H7 (cell line): ENCODE measurements around the gene MKRN1. TPM values are rescaled to one million over a fixed set of nuclear protein-coding genes. Genes with fewer than 3 reads are reported as not detected.
"Not testable (repeated sequence)": the region's sequence is repeated elsewhere in the genome, so short reads cannot be mapped to it uniquely, and the experiment has no call there.

Experiments used
- DNase-seq: peaks from one replicate; pipeline ENCODE4 v3.0.0; 2012
- H3K27me3 ChIP-seq: 2 replicates; pipeline ENCODE4 v1.6.0; 2011; ENCODE audit warnings: mild to moderate bottlenecking, low read length; ENCODE audit not compliant: control insufficient read depth, insufficient read depth
- H3K36me3 ChIP-seq: replicated peaks from 2 replicates; pipeline ENCODE4 v1.5.1; 2011; ENCODE audit warnings: low read length; ENCODE audit not compliant: control insufficient read depth, insufficient read depth
- H3K4me3 ChIP-seq: 2 replicates; pipeline ENCODE4 v1.5.1; 2011; ENCODE audit warnings: low read depth, mild to moderate bottlenecking, control low read depth, low read length, moderate library complexity; ENCODE audit not compliant: insufficient read depth
- total RNA-seq: library from RNA; depleted of rRNA; stranded (reverse); fragments of >200 nt; shearing (Covaris generic); gene quantifications from 2 replicates; pipeline ENCODE4 v1.2.3, GENCODE V29; 2014

Gene MKRN1
- total RNA-seq, 1 experiment from 2014 or later, result 80.5 TPM

- DNase-seq, result no peak
- H3K4me3 ChIP-seq, result no peak overlapping the region
- H3K27me3 ChIP-seq, result no peaks in the 10 kb centered on the region
- H3K36me3 ChIP-seq, result no peaks in the 10 kb centered on the region
Observed at GRCh38 chr7:140433396-140433795, 45.9 kb downstream of the MKRN1 start.

GRCh38 chr7:140426130-140426529, 53.2 kb downstream of the MKRN1 start:
- Histone ChIP-seq H3K4me3 (no peak overlapping the region), H3K36me3 (no peaks in the 10 kb centered on the region; the same call in none of the 2 replicates), H3K27me3 (no peaks in the 10 kb centered on the region)
- DNase-seq, result no peak

GRCh38 chr7:140425718-140426117, 53.6 kb downstream of the MKRN1 start:
- no peaks in the 10 kb centered on the region; the same call in none of the 2 replicates for H3K36me3 ChIP-seq
- no peak for DNase-seq
- no peaks in the 10 kb centered on the region for H3K27me3 ChIP-seq
- no peak overlapping the region for H3K4me3 ChIP-seq

GRCh38 chr7:140423501-140423900, 55.8 kb downstream of the MKRN1 start:
- Histone ChIP-seq H3K36me3 (no peaks in the 10 kb centered on the region; the same call in none of the 2 replicates), H3K27me3 (no peaks in the 10 kb centered on the region), H3K4me3 (no peak overlapping the region)
- no peak for DNase-seq

GRCh38 chr7:140421521-140421920, 57.8 kb downstream of the MKRN1 start:
- no peaks in the 10 kb centered on the region; the same call in none of the 2 replicates for H3K36me3 ChIP-seq
- H3K4me3 ChIP-seq, result no peak overlapping the region
- H3K27me3 ChIP-seq, result no peaks in the 10 kb centered on the region
- no peak for DNase-seq

GRCh38 chr7:140418653-140419052, 60.7 kb downstream of the MKRN1 start:
- DNase-seq, result no peak
- no peak overlapping the region for H3K4me3 ChIP-seq

GRCh38 chr7:140418156-140418472, 61.2 kb downstream of the MKRN1 start:
- not testable (repeated sequence) for DNase-seq, H3K36me3 ChIP-seq, H3K4me3 ChIP-seq, H3K27me3 ChIP-seq

More at GRCh38 chr7:140418653-140419052, 60.7 kb downstream of the MKRN1 start:
- Histone ChIP-seq H3K27me3 (no peaks in the 10 kb centered on the region), H3K36me3 (0 out of 2 replicates have a peak, but pooled peaks cover 1% of the 10 kb centered on the region)

- Histone ChIP-seq H3K27me3 (no peaks in the 10 kb centered on the region), H3K36me3 (peaks cover 3% of the 10 kb centered on the region; the same call in 1 of the 2 replicates), H3K4me3 (no peak overlapping the region)
- no peak for DNase-seq
Observed at GRCh38 chr7:140417456-140418155, 61.7 kb downstream of the MKRN1 start.

- Histone ChIP-seq H3K36me3 (peaks cover 3% of the 10 kb centered on the region; the same call in 1 of the 2 replicates), H3K27me3 (no peaks in the 10 kb centered on the region), H3K4me3 (no peak overlapping the region)
- DNase-seq, result no peak
Observed at GRCh38 chr7:140416560-140416959, 62.7 kb downstream of the MKRN1 start.

- H3K27me3 ChIP-seq, DNase-seq, H3K4me3 ChIP-seq, H3K36me3 ChIP-seq: not testable (repeated sequence)
Observed at GRCh38 chr7:140415816-140416215, 63.5 kb downstream of the MKRN1 start.

GRCh38 chr7:140415361-140415760, 63.9 kb downstream of the MKRN1 start:
- no peak for DNase-seq
- H3K27me3 ChIP-seq, result no peaks in the 10 kb centered on the region
- H3K4me3 ChIP-seq, result no peak overlapping the region
- H3K36me3 ChIP-seq, result peaks cover 3% of the 10 kb centered on the region; the same call in 1 of the 2 replicates

- Histone ChIP-seq H3K27me3 (no peaks in the 10 kb centered on the region), H3K36me3 (no peaks in the 10 kb centered on the region), H3K4me3 (peak overlapping the region; percentile 41; the same call in 1 of the 2 replicates)
- DNase-seq, result no peak
Observed at GRCh38 chr7:140404565-140405065, 74.7 kb downstream of the MKRN1 start.

- peak within 1 kb of the TSS; percentile 41 for H3K4me3 ChIP-seq
- peak; percentile 85 for DNase-seq
Observed at GRCh38 chr7:140403878-140404564, 75.3 kb downstream of the MKRN1 start, which contains the start of gene RAB19. TSS of gene RAB19 (plus strand) at chr7:140404058. CDS start at chr7:140407647, 3,589 bp downstream.

More at GRCh38 chr7:140403878-140404564, 75.3 kb downstream of the MKRN1 start, which contains the start of gene RAB19:
- Histone ChIP-seq H3K36me3 (no peaks in the 10 kb centered on the region), H3K27me3 (no peaks in the 10 kb centered on the region)
